22Rv1 (cell line): ENCODE data around the gene RTCB.

Source experiments
- H3K27ac ChIP-seq: fragments of 450-650 bp; 2 replicates; pipeline ENCODE4 v1.5.1; 2017
- CTCF ChIP-seq: fragments of 450-650 bp; IDR thresholded peaks from 2 replicates; pipeline ENCODE4 v1.5.1; 2017; ENCODE audit warnings: mild to moderate bottlenecking
- ZFX ChIP-seq: fragments of 450-650 bp; IDR thresholded peaks from 2 replicates; pipeline ENCODE4 v1.6.1; 2017; ENCODE audit warnings: antibody characterized with exemption, borderline replicate concordance

Gene RTCB

DNA sequence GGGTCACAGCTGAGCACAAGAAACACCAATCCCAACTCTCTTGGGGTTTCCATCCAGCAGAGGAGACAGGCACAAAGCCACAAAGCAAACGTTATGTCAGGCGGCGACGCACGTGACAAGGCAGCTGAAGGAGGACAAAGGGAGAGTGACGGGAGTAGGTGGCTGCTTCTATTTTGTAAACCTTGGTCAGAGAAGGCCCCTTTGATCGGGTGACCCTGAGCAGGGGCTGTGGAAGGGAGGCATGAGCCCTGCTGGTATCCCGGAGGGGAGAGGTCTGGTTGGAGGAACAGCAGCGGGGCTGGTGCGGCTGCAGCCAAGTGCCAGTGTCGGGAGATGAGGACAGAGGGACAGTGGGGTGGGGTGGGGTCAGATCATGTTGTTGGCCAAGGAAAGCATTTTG lies 71.6 kb downstream of the RTCB start:
- H3K27ac ChIP-seq: no peak overlapping the region
- TF ChIP-seq CTCF (no peak), ZFX (no peak)

DNA sequence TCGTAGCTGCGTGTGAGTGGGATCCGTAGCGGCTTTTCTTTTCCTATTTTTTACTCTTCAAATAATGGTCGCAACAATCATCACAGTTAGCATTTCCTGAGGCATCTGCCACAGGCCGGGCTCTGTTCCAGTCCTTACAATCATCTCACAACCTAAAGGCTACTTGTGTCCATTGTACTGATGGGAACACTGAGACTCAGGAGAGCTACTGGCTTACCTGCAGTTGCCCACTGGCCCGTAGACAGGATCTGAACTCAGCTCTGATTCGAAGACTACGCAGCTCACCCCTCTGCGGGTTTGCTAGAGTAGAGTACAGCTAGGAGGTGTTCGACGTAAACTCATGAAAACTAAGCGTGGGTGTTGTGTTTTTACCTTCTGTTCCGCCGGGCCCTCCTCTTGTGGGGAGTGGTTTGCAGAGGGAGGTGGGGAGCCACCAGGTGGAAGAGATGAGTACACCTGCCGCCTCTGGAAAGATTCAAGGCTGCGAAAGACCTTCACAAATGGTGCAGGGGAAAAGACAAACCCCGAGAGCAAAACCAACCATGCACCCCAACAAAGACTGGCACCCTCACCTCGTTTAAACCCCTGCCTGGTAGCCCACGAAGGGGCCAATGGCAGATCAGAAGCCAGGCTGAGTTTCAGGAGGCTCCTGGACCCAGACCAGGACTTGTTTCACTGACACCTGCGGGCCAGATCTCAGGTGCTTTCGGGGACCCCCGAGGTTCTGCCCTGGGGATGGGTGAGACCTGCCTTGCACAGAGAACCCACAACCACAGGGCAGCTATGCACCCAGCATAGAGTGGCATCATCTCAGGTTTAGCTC lies 72.6 kb downstream of the RTCB start:
- H3K27ac ChIP-seq: no peak overlapping the region
- TF ChIP-seq CTCF (no peak), ZFX (no peak)

GRCh38 chr22:32338757-32339156 lies 73.3 kb downstream of the RTCB start:
- TF ChIP-seq ZFX (no peak), CTCF (no peak)
- no peak overlapping the region for H3K27ac ChIP-seq
